ENCODE measurements around the gene KNL1. TPM values are rescaled to one million over a fixed set of nuclear protein-coding genes. Genes with fewer than 3 reads are reported as not detected.
"Not testable (repeated sequence)": the region's sequence is repeated elsewhere in the genome, so short reads cannot be mapped to it uniquely, and the experiment has no call there.

The KNL1 gene
- total RNA-seq, 1 experiment from 2014 or later = 40.3 TPM

- CTCF ChIA-PET = no interaction called here
- POLR2A ChIA-PET (ENCODE audit: low non-redundant PET) = no interaction called here
- BruUV-seq (replicated peaks) = no TSS peak
- no peak for TF ChIP-seq EZH2 (IDR thresholded peaks at IDR 0.05; ENCODE audit: borderline replicate concordance, low read depth, low read length, poor library complexity, severe bottlenecking)
- no peak for TF ChIP-seq CTCF (conservative IDR thresholded peaks at IDR 0.05; ENCODE audit: low read depth, low read length)
- Histone ChIP-seq H3K4me3 (ENCODE audit: low read depth, low read length, poor library complexity, severe bottlenecking) (no peak overlapping the region), H3K4me1 (ENCODE audit: insufficient read depth, low read length, poor library complexity, severe bottlenecking) (peaks cover 6% of the 10 kb centered on the region), H3K27me3 (replicated peaks; ENCODE audit: insufficient read depth, low read depth, low read length, poor library complexity) (no peaks in the 10 kb centered on the region), H3K27ac (ENCODE audit: low read depth, low read length, poor library complexity, severe bottlenecking) (no peak overlapping the region), H3K9me3 (ENCODE audit: low read depth, low read length, poor library complexity, severe bottlenecking) (no peaks in the 10 kb centered on the region), H3K36me3 (ENCODE audit: insufficient read depth, low read length, poor library complexity, severe bottlenecking) (peaks cover 20% of the 10 kb centered on the region)
- DNase-seq (ENCODE audit: low spot score) = no peak
- intact Hi-C loops (cut with micrococcal nuclease; ENCODE audit: unreplicated experiment) = no loop called here
Measured at GRCh38 chr15:40575113-40575512, 18.9 kb upstream of the KNL1 start.

GRCh38 chr15:40576914-40577313, 17.1 kb upstream of the KNL1 start:
- POLR2A ChIA-PET (ENCODE audit: low non-redundant PET); CTCF ChIA-PET; H3K27me3 ChIP-seq (replicated peaks; ENCODE audit: insufficient read depth, low read depth, low read length, poor library complexity); H3K9me3 ChIP-seq (ENCODE audit: low read depth, low read length, poor library complexity, severe bottlenecking); H3K4me1 ChIP-seq (ENCODE audit: insufficient read depth, low read length, poor library complexity, severe bottlenecking); intact Hi-C loops (cut with micrococcal nuclease; ENCODE audit: unreplicated experiment); BruUV-seq (replicated peaks); H3K27ac ChIP-seq (ENCODE audit: low read depth, low read length, poor library complexity, severe bottlenecking); H3K4me3 ChIP-seq (ENCODE audit: low read depth, low read length, poor library complexity, severe bottlenecking); DNase-seq (ENCODE audit: low spot score): not testable (repeated sequence)
- peaks cover 16% of the 10 kb centered on the region for H3K36me3 ChIP-seq (ENCODE audit: insufficient read depth, low read length, poor library complexity, severe bottlenecking)

- H3K9me3 ChIP-seq (ENCODE audit: low read depth, low read length, poor library complexity, severe bottlenecking) = no peaks in the 10 kb centered on the region
- intact Hi-C loops (cut with micrococcal nuclease; ENCODE audit: unreplicated experiment) = no loop called here
- POLR2A ChIA-PET (ENCODE audit: low non-redundant PET) = no interaction called here
- no peak overlapping the region for H3K27ac ChIP-seq (ENCODE audit: low read depth, low read length, poor library complexity, severe bottlenecking)
- H3K36me3 ChIP-seq (ENCODE audit: insufficient read depth, low read length, poor library complexity, severe bottlenecking) = peaks cover 13% of the 10 kb centered on the region
- H3K4me1 ChIP-seq (ENCODE audit: insufficient read depth, low read length, poor library complexity, severe bottlenecking) = no peaks in the 10 kb centered on the region
- CTCF ChIA-PET = no interaction called here
- BruUV-seq (replicated peaks) = no TSS peak
- H3K27me3 ChIP-seq (replicated peaks; ENCODE audit: insufficient read depth, low read depth, low read length, poor library complexity) = no peaks in the 10 kb centered on the region
- TF ChIP-seq EZH2 (IDR thresholded peaks at IDR 0.05; ENCODE audit: borderline replicate concordance, low read depth, low read length, poor library complexity, severe bottlenecking) (no peak), CTCF (conservative IDR thresholded peaks at IDR 0.05; ENCODE audit: low read depth, low read length) (no peak)
- H3K4me3 ChIP-seq (ENCODE audit: low read depth, low read length, poor library complexity, severe bottlenecking) = no peak overlapping the region
- no peak for DNase-seq (ENCODE audit: low spot score)
Measured at GRCh38 chr15:40578892-40579291, 15.2 kb upstream of the KNL1 start.

GRCh38 chr15:40581796-40582195, 12.3 kb upstream of the KNL1 start:
- DNase-seq (ENCODE audit: low spot score); POLR2A ChIA-PET (ENCODE audit: low non-redundant PET); intact Hi-C loops (cut with micrococcal nuclease; ENCODE audit: unreplicated experiment); H3K27me3 ChIP-seq (replicated peaks; ENCODE audit: insufficient read depth, low read depth, low read length, poor library complexity); H3K9me3 ChIP-seq (ENCODE audit: low read depth, low read length, poor library complexity, severe bottlenecking); BruUV-seq (replicated peaks); H3K4me1 ChIP-seq (ENCODE audit: insufficient read depth, low read length, poor library complexity, severe bottlenecking); H3K27ac ChIP-seq (ENCODE audit: low read depth, low read length, poor library complexity, severe bottlenecking); H3K36me3 ChIP-seq (ENCODE audit: insufficient read depth, low read length, poor library complexity, severe bottlenecking); H3K4me3 ChIP-seq (ENCODE audit: low read depth, low read length, poor library complexity, severe bottlenecking): not testable (repeated sequence)
- CTCF ChIA-PET = interaction anchor here (0.6 kb wide), 1 partner anchor 76 kb away, joined by 4 read pairs; no protein-coding TSS in a partner anchor
